GM06990 (cell line): ENCODE data around the gene GABRB2.

Experiments
- DNase-seq: peaks from one replicate; pipeline ENCODE4 v3.0.0-alpha.2; 2011; ENCODE audit not compliant: insufficient read length; ENCODE audit errors: extremely low read depth
- H3K27me3 ChIP-seq: replicated peaks from 2 replicates; pipeline ENCODE4 v1.6.0; 2011; ENCODE audit warnings: low read length; ENCODE audit not compliant: control insufficient read depth, insufficient read depth
- H3K36me3 ChIP-seq: 2 replicates; pipeline ENCODE4 v1.5.1; 2011; ENCODE audit warnings: low read length; ENCODE audit not compliant: control insufficient read depth, insufficient read depth
- H3K4me3 ChIP-seq: replicated peaks from 2 replicates; pipeline ENCODE4 v1.5.1; 2011; ENCODE audit warnings: low read depth, mild to moderate bottlenecking, control low read depth, low read length
- TF ChIP-seq, protein P1 (sequence below): IDR thresholded peaks from 2 replicates; pipeline ENCODE4 v1.5.1; 2011; ENCODE audit warnings: low read length, control low read depth, mild to moderate bottlenecking, inconsistent platforms; ENCODE audit not compliant: insufficient read depth, poor library complexity, severe bottlenecking

Gene GABRB2

GRCh38 chr5:161286066-161286655 lies 260.4 kb downstream of the GABRB2 start:
- peak; percentile 15 for DNase-seq
- peak overlapping the region; percentile 13; the same call in 1 of the 2 replicates for H3K4me3 ChIP-seq

GRCh38 chr5:161284445-161284844 lies 262.1 kb downstream of the GABRB2 start:
- DNase-seq = no peak
- Histone ChIP-seq H3K36me3 (no peaks in the 10 kb centered on the region), H3K27me3 (no peaks in the 10 kb centered on the region), H3K4me3 (no peak overlapping the region)
- TF ChIP-seq, protein P1, sequence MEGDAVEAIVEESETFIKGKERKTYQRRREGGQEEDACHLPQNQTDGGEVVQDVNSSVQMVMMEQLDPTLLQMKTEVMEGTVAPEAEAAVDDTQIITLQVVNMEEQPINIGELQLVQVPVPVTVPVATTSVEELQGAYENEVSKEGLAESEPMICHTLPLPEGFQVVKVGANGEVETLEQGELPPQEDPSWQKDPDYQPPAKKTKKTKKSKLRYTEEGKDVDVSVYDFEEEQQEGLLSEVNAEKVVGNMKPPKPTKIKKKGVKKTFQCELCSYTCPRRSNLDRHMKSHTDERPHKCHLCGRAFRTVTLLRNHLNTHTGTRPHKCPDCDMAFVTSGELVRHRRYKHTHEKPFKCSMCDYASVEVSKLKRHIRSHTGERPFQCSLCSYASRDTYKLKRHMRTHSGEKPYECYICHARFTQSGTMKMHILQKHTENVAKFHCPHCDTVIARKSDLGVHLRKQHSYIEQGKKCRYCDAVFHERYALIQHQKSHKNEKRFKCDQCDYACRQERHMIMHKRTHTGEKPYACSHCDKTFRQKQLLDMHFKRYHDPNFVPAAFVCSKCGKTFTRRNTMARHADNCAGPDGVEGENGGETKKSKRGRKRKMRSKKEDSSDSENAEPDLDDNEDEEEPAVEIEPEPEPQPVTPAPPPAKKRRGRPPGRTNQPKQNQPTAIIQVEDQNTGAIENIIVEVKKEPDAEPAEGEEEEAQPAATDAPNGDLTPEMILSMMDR = no peak

More at GRCh38 chr5:161286066-161286655, 260.4 kb downstream of the GABRB2 start:
- Histone ChIP-seq H3K27me3 (no peaks in the 10 kb centered on the region), H3K36me3 (no peaks in the 10 kb centered on the region)
- TF ChIP-seq, protein P1 = no peak

GRCh38 chr5:161283296-161283695 lies 263.2 kb downstream of the GABRB2 start:
- Histone ChIP-seq H3K36me3 (no peaks in the 10 kb centered on the region), H3K27me3 (no peaks in the 10 kb centered on the region), H3K4me3 (no peak overlapping the region)
- DNase-seq = no peak
- TF ChIP-seq, protein P1 = no peak

DNA sequence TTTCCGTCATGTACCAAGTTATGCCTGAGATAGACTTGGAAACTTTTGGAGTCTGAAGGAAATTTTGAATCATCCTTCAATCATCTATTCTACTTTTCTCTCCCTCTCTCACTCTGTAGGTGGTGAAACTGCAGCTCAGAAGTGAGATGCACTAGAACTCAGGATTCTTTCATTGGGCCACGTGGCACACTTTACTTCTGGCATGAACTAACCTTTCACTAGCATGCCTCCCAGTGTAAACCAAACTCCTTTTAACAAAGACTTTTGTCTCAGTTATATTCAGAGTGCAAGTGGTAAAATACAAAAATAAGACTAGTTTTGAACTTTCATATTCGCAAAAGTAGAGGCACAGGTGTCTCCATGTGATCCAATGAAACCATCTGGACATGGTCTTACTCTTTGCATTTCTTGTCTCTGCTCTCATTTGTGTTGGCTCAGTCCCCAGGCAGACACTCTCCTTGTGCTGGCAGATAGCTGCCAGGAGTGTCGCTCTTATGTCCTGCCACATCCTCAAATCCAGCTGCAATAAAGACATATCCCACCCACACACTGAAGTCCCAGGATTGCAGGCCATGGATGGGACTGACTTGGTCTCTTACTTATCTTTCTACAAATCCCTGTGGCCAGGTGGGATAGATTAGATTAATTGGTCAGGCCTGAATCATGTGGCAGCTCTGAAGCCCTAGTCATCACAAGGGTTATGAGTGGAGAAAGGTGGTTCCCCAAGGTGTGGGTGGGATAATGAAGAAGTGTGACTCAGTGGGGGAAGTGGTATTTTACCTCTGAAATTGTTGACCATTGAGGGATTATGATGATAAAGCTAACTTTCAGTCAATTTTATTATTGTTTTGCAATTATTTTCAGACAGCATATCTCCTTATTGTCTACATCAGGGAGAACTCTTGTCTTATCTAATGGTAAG lies 267.5 kb downstream of the GABRB2 start:
- DNase-seq = no peak
- TF ChIP-seq, protein P1 = peak; percentile 24

DNA sequence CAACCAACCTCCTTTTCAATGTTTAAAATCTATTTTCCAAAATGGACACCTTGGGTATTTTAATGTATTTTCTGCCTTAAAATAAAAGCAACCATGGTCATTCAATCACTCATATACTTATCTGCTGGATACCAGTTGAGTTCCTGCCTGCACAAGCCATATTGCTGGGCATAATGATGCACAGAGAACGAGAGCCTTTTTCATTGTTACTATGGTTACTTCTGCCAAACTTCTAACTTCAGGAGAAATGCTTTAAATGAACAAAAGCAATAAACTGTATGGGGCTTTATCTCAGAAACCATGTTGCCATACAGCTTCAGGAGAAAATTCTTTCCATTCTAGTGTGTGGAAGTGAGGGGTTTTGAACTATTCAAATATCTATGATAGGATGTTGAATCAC lies 269.5 kb downstream of the GABRB2 start:
- Histone ChIP-seq H3K4me3 (no peak overlapping the region), H3K27me3 (no peaks in the 10 kb centered on the region), H3K36me3 (no peaks in the 10 kb centered on the region)
- TF ChIP-seq, protein P1 = no peak
- no peak for DNase-seq

More for the DNA sequence above, 267.5 kb downstream of the GABRB2 start:
- Histone ChIP-seq H3K36me3 (no peaks in the 10 kb centered on the region), H3K4me3 (no peak overlapping the region), H3K27me3 (no peaks in the 10 kb centered on the region)
